HG03558 (cell line): Measurements from ENCODE around the gene SLC38A10.

ENCODE experiments used
- ATAC-seq: cut with Tn5 transposase; IDR thresholded peaks from one replicate; pipeline ENCODE4 v1.9.1; 2021; ENCODE audit warnings: moderate number of reproducible peaks; ENCODE audit not compliant: unreplicated experiment; ENCODE audit errors: extremely low read depth

The SLC38A10 gene

GRCh38 chr17:81295031-81295675 lies at the start of gene SLC38A10:
Gene SLC38A10 (minus strand): TSS chr17:81295307. CDS start chr17:81294921, 386 bp downstream.
- no peak for ATAC-seq

- ATAC-seq = no peak
Observed at GRCh38 chr17:81342269-81343070, 47.4 kb upstream of the SLC38A10 start.

- ATAC-seq = no peak
Observed at GRCh38 chr17:81341516-81342268, 46.6 kb upstream of the SLC38A10 start.

GRCh38 chr17:81340607-81341515 lies 45.8 kb upstream of the SLC38A10 start:
- no peak for ATAC-seq

- ATAC-seq = no peak
Observed at GRCh38 chr17:81339534-81340296, 44.6 kb upstream of the SLC38A10 start.

- ATAC-seq = no peak
Observed at GRCh38 chr17:81339191-81339533, 44.1 kb upstream of the SLC38A10 start.

- ATAC-seq = no peak
Observed at GRCh38 chr17:81338274-81339190, 43.4 kb upstream of the SLC38A10 start.

- ATAC-seq = no peak
Observed at GRCh38 chr17:81337476-81337879, 42.4 kb upstream of the SLC38A10 start.

GRCh38 chr17:81336930-81337325 lies 41.8 kb upstream of the SLC38A10 start:
- ATAC-seq = no peak

GRCh38 chr17:81336296-81336929 lies 41.3 kb upstream of the SLC38A10 start:
- no peak for ATAC-seq

GRCh38 chr17:81335773-81336157 lies 40.7 kb upstream of the SLC38A10 start:
- no peak for ATAC-seq

- ATAC-seq = no peak
Observed at GRCh38 chr17:81334987-81335772, 40.1 kb upstream of the SLC38A10 start.

- no peak for ATAC-seq
Observed at GRCh38 chr17:81334391-81334901, 39.3 kb upstream of the SLC38A10 start.

GRCh38 chr17:81333616-81334368 lies 38.7 kb upstream of the SLC38A10 start:
- no peak for ATAC-seq

GRCh38 chr17:81332914-81333528 lies 37.9 kb upstream of the SLC38A10 start:
- no peak for ATAC-seq
